Measurements from ENCODE around the gene DGUOK. TPM values are rescaled to one million over a fixed set of nuclear protein-coding genes. Genes with fewer than 3 reads are reported as not detected.

The DGUOK gene
- polyA plus RNA-seq, 1 donor (not counting 4 experiments of a cell fraction or from before 2014, with no cell fraction given), result 102 TPM

- dilution Hi-C loops (cut with MboI; ENCODE audit: extremely low pct_ligation_motif_present, low sequenced_read_pairs), result no loop called here
- no peaks in the 10 kb centered on the region for H3K9me1 ChIP-seq (ENCODE audit: control insufficient read depth, extremely low read depth, insufficient read depth, low read length)
- no peak for FAIRE-seq
These were observed 38.4 kb downstream of the DGUOK start for GRCh38 chr2:73965053-73965452.

GRCh38 chr2:73968357-73968937, 41.8 kb downstream of the DGUOK start:
- no peaks in the 10 kb centered on the region for H4K20me1 ChIP-seq (ENCODE audit: control insufficient read depth, extremely low read depth, insufficient read depth, low read length)
- FAIRE-seq (no peak), DNase-seq (ENCODE audit: low read depth, low spot score) (no peak)
- TF ChIP-seq, protein P1, sequence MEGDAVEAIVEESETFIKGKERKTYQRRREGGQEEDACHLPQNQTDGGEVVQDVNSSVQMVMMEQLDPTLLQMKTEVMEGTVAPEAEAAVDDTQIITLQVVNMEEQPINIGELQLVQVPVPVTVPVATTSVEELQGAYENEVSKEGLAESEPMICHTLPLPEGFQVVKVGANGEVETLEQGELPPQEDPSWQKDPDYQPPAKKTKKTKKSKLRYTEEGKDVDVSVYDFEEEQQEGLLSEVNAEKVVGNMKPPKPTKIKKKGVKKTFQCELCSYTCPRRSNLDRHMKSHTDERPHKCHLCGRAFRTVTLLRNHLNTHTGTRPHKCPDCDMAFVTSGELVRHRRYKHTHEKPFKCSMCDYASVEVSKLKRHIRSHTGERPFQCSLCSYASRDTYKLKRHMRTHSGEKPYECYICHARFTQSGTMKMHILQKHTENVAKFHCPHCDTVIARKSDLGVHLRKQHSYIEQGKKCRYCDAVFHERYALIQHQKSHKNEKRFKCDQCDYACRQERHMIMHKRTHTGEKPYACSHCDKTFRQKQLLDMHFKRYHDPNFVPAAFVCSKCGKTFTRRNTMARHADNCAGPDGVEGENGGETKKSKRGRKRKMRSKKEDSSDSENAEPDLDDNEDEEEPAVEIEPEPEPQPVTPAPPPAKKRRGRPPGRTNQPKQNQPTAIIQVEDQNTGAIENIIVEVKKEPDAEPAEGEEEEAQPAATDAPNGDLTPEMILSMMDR (optimal IDR thresholded peaks at IDR 0.05 in 1 of 3, IDR thresholded peaks at IDR 0.05 in 1 of 3, conservative IDR thresholded peaks at IDR 0.05 in 1 of 3; ENCODE audit: extremely low read depth in 1 of 3, insufficient read depth in 2 of 3, low read length in 3 of 3), result no peak
- no peak for TF ChIP-seq EZH2 (IDR thresholded peaks at IDR 0.05; ENCODE audit: low read length)
- no peaks in the 10 kb centered on the region for H3K9me1 ChIP-seq (ENCODE audit: control insufficient read depth, extremely low read depth, insufficient read depth, low read length)
- no peaks in the 10 kb centered on the region for H3K4me1 ChIP-seq (ENCODE audit: control insufficient read depth, extremely low read depth, insufficient read depth, low read length)
- no peaks in the 10 kb centered on the region for H3K27me3 ChIP-seq (ENCODE audit: control insufficient read depth, extremely low read depth, insufficient read depth, low read length)
- no peak overlapping the region for H3K27ac ChIP-seq (ENCODE audit: control insufficient read depth, insufficient read depth, low read length)
- no peak overlapping the region for H2AFZ ChIP-seq (ENCODE audit: control insufficient read depth, low read length)
- dilution Hi-C loops (cut with MboI; ENCODE audit: extremely low pct_ligation_motif_present, low sequenced_read_pairs), result no loop called here
- no peaks in the 10 kb centered on the region for H3K9me3 ChIP-seq (ENCODE audit: control insufficient read depth, low read depth, low read length)
- no peak overlapping the region for H3K4me2 ChIP-seq (ENCODE audit: control insufficient read depth, extremely low read depth, insufficient read depth, low read depth, low read length)
- no peak overlapping the region for H3K9ac ChIP-seq (ENCODE audit: control insufficient read depth, extremely low read depth, insufficient read depth, low read length)
- H3K79me2 ChIP-seq (ENCODE audit: control insufficient read depth, insufficient read depth, low read length), result no peaks in the 10 kb centered on the region
- no peak overlapping the region for H3K4me3 ChIP-seq (ENCODE audit: control insufficient read depth in 2 of 3, extremely low read depth in 1 of 3, insufficient read depth in 2 of 3, low read depth in 1 of 3, low read length in 3 of 3)
- no peaks in the 10 kb centered on the region for H3K36me3 ChIP-seq (ENCODE audit: control insufficient read depth in 2 of 2, extremely low read depth in 1 of 2, insufficient read depth in 2 of 2, low read length in 2 of 2)

More at GRCh38 chr2:73965053-73965452, 38.4 kb downstream of the DGUOK start:
- H3K27me3 ChIP-seq (ENCODE audit: control insufficient read depth, extremely low read depth, insufficient read depth, low read length), result no peaks in the 10 kb centered on the region
- H3K79me2 ChIP-seq (ENCODE audit: control insufficient read depth, insufficient read depth, low read length), result no peaks in the 10 kb centered on the region
- H3K4me2 ChIP-seq (ENCODE audit: control insufficient read depth, extremely low read depth, insufficient read depth, low read depth, low read length), result no peak overlapping the region
- H3K9me3 ChIP-seq (ENCODE audit: control insufficient read depth, low read depth, low read length), result no peaks in the 10 kb centered on the region
- no peaks in the 10 kb centered on the region for H3K4me1 ChIP-seq (ENCODE audit: control insufficient read depth, extremely low read depth, insufficient read depth, low read length)
- H3K36me3 ChIP-seq (ENCODE audit: control insufficient read depth in 2 of 2, extremely low read depth in 1 of 2, insufficient read depth in 2 of 2, low read length in 2 of 2), result no peaks in the 10 kb centered on the region
- H2AFZ ChIP-seq (ENCODE audit: control insufficient read depth, low read length), result no peak overlapping the region
- no peak overlapping the region for H3K27ac ChIP-seq (ENCODE audit: control insufficient read depth, insufficient read depth, low read length)
- H4K20me1 ChIP-seq (ENCODE audit: control insufficient read depth, extremely low read depth, insufficient read depth, low read length), result no peaks in the 10 kb centered on the region
- no peak overlapping the region for H3K9ac ChIP-seq (ENCODE audit: control insufficient read depth, extremely low read depth, insufficient read depth, low read length)
- TF ChIP-seq, protein P1 (optimal IDR thresholded peaks at IDR 0.05 in 1 of 3, IDR thresholded peaks at IDR 0.05 in 1 of 3, conservative IDR thresholded peaks at IDR 0.05 in 1 of 3; ENCODE audit: extremely low read depth in 1 of 3, insufficient read depth in 2 of 3, low read length in 3 of 3), result no peak
- no peak for TF ChIP-seq EZH2 (IDR thresholded peaks at IDR 0.05; ENCODE audit: low read length)
- H3K4me3 ChIP-seq (ENCODE audit: control insufficient read depth in 2 of 3, extremely low read depth in 1 of 3, insufficient read depth in 2 of 3, low read depth in 1 of 3, low read length in 3 of 3), result no peak overlapping the region
- no peak for DNase-seq (ENCODE audit: low read depth, low spot score)
